ENCODE measurements around the gene C3orf52.

- TF ChIP-seq CTCF (IDR thresholded peaks at IDR 0.05) (no peak), POLR2A (IDR thresholded peaks at IDR 0.05) (no peak), POLR2AphosphoS5 (IDR thresholded peaks at IDR 0.05) (no peak), EP300 (IDR thresholded peaks at IDR 0.05) (no peak)
Measured at GRCh38 chr3:112090887-112091586, 4.8 kb downstream of the C3orf52 start.

All from upper lobe of left lung (tissue), 4 donors.